ENCODE measurements around the gene GNAS. TPM values are rescaled to one million over a fixed set of nuclear protein-coding genes. Genes with fewer than 3 reads are reported as not detected.
"Not testable (repeated sequence)": the region's sequence is repeated elsewhere in the genome, so short reads cannot be mapped to it uniquely, and the experiment has no call there.

The GNAS gene
- total RNA-seq, 1 experiment from 2014 or later: 416 TPM

DNA sequence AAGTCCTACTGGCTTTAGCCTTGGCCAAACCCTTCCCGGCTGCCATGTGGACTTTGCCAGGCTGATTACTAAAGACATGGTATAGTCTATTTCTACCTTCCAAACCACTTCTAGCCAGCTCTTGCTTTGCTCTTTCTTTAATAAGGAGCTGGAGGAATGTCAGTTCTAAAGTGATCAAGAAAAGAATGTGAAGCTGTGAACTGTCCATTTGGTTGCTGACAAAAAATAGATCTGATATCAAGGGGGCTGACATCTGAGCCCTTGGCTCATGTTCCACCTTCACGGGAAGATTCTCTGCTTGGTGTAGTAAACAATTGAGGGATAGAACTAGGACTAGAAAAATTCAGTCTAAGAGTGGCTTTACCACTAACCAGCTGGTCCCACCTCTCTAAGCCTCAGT lies 24.4 kb upstream of the GNAS start:
- DNase-seq (ENCODE audit: low spot score): no peak

DNA sequence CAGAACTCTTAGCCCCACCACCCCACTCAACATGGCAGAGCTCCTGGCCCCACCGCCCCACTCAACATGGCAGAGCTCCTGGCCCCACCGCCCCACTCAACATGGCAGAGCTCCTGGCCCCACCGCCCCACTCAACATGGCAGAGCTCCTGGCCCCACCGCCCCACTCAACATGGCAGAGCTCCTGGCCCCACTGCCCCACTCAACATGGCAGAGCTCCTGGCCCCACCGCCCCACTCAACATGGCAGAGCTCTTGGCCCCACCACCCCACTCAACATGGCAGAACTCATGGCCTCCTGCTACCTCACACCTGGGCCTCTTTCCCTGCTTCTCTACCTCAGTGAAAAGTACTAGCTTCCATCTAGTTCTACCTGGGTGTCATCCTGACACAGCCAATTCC lies 23.7 kb upstream of the GNAS start:
- DNase-seq (ENCODE audit: low spot score): not testable (repeated sequence)

DNA sequence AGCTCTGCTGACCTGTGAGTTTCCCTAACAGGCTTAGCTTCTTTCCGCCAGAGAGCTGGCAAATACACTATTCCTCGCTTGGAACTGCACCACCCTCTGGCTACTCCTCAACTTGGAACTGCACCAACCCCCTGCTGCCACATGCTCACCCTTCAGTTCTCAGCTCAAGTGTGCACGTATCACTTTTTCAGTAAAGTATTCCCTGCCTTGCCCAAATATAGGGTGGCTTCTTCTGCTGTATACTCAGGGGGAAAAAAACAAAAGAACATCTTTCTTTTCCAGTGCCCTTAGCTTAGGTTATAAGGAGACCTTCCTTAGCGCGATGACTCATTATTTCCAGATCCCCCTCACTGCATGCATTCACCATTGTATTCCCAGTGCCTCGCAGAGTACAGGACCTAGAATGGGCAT lies 23.0 kb upstream of the GNAS start:
- no peak for DNase-seq (ENCODE audit: low spot score)

DNA sequence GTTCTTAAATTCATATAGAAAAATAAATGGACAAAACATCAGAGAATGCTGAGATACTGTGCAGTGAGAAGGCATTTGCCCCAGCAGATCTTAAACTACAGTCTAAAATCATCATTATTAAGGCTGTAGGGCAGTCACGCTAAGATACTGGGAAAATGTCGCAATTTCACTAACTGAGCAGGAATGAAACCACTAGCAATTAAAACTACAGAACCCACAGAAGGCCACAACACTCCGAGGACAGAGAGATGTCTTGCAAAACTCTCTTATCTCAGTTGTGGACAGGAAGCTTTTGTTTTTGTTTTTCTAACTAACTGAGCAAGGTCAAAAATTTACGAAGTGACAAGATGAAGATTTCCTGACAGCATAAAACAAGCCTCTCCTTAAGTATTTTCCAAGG lies 20.1 kb upstream of the GNAS start:
- DNase-seq (ENCODE audit: low spot score): peak; percentile 25

DNA sequence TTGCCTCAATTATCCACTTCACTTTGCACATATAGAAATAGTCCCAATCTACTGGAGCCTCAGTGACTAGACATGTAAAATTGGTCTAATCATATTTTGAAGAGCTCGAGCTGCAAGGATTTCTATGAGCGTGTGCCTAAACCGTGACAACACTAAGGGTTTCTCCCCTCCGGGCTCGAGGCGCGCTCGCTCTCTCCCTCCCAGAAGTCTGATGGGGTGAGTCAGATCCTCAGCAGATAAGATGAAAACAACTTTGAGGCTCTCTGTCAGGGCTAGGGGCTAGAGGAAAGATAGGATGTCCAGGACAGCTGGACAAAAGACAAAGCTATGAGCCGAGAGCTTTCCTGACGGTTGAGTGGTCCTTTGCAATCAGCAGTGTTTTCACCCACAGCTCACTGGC lies 18.6 kb upstream of the GNAS start:
- DNase-seq (ENCODE audit: low spot score): peak; percentile 42

DNA sequence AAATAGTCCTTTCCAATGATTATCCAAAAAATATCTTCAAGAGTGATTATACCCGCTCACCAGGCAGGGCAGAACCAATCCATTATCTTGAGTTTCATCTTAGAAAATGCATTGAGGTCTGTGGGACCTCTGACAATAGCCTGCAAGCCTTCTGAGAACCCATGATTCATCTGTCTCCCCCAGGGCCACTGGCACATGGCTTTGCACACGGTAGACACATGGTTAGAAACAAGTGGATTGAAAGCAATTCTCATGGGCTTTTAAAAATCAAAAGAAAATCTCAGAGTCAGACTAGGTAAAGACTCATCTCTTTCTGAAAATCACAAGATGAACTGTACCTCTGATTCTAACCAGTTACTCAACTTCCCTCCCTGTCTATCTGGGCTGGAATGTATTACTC lies 17.3 kb upstream of the GNAS start:
- no peak for DNase-seq (ENCODE audit: low spot score)

DNA sequence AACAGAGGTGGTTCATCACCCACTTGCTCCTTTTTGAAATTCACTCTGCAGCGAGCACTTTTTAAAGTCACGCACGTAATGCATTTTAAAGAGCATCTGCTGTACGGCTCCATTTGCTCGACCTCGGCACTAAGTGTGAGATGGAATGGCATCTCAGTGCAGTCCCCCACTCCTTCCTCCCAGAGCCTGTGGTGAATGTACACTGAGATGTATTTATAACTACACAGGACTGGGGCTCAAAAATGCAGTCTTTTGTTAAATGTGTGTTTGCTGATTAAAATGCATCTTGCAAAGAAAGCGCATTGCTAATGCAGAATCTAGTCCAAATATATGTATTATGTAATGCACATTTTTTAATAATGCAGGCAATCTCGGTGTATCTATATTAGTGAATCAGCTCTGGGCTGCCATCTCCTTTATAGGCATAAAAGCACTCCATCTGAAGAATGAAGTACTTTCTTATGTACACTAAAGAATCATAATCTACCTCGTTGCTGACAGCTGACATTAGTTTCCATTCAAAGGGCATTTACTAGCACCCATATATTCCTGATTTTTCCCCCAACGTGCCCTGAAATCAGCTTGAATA lies 15.8 kb upstream of the GNAS start:
- no peak for DNase-seq (ENCODE audit: low spot score)

DNA sequence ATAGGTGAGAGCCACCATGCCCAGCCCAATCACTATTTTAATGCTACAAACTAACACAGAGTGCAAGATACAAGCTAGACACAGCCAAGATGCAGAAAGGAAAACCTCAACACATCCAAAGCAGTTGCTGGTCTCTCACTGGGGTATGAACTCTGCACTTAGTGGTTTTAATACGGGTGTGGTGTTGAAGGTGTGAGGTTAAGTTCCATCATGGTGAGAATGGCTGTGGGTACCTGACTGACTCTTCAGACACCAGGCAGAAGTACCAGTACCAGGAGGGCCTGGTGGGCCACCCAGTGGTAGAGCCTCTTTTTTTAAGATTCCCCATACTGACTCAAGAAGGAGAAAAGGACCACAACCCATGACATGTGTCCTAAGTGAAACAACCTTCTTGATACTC lies 14.8 kb upstream of the GNAS start:
- no peak for DNase-seq (ENCODE audit: low spot score)

DNA sequence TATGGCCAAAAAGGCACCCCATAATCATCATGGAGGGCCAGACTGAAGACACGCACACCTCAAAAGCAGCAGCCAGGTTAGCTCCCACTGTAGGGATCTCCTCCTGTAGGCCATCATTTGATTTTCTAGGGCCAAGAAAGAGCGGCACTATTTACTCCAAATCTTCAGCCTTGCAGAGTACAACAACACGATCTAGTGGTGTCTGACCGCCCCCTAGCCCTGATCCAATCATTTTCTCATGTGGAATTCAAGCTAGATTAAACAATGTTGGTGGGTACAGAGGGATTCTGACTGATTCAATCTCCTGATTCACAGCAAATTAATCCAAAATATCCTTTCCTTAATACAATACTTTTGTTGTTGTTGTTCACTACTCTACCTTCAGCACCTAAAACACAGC lies 14.3 kb upstream of the GNAS start:
- DNase-seq (ENCODE audit: low spot score): no peak

DNA sequence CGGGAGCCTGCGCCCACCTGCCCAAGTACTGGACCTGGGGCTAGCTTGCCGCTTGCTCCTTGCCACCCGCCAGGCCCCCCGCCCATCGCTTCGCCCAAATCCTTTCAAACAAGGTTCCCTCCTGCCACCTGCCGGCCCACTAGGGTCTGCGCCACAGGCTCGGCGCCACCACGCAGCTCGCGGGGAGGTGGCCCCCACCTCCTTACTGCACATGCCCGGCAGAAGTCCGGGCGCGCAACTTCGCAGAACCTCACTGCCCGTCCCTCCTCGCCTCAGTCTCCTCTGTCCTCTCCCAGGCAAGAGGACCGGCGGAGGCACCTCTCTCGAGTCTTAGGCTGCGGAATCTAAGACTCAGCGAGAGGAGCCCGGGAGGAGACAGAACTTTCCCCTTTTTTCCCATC lies 13.0 kb upstream of the GNAS start:
- peak; percentile 37 for DNase-seq (ENCODE audit: low spot score)

DNA sequence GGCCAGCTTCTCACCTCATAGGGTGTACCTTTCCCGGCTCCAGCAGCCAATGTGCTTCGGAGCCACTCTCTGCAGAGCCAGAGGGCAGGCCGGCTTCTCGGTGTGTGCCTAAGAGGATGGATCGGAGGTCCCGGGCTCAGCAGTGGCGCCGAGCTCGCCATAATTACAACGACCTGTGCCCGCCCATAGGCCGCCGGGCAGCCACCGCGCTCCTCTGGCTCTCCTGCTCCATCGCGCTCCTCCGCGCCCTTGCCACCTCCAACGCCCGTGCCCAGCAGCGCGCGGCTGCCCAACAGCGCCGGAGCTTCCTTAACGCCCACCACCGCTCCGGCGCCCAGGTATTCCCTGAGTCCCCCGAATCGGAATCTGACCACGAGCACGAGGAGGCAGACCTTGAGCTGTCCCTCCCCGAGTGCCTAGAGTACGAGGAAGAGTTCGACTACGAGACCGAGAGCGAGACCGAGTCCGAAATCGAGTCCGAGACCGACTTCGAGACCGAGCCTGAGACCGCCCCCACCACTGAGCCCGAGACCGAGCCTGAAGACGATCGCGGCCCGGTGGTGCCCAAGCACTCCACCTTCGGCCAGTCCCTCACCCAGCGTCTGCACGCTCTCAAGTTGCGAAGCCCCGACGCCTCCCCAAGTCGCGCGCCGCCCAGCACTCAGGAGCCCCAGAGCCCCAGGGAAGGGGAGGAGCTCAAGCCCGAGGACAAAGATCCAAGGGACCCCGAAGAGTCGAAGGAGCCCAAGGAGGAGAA lies 12.3 kb upstream of the GNAS start:
- no peak for DNase-seq (ENCODE audit: low spot score)

DNA sequence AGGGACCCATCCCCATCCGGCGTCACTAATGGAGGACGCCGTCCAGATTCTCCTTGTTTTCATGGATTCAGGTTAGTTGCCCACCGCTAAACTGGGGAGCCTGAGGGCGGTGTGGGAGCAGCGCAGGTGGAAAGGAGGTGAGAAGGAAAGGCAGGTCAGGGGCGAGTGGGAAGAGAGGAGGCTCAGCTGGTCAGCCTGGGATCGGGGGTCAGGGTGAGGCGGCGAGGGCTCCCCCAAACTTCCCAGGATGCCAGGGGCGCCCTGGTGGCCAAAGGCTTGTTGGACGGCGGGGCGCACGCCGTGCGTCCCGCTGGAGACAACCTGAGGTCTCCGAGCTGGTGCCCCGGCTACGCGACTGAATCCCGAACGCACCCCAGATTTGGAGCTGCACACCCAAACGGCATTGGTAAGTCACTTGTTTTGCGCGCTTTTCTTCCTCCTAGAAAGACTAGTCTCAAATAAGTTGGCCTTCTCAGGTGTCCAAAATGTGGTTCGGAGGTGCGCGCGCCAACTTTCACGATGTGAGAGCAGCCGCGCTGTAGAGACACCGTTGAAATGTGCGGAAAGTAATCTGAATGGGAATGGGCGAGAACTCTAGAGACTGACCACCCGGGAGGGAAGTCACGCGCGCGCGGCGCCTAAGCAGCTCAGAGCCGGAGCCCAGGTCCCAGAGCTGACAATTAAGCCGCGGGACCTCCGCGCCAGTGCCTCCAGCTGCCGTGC lies 11.5 kb upstream of the GNAS start:
- no peak for DNase-seq (ENCODE audit: low spot score)

DNA sequence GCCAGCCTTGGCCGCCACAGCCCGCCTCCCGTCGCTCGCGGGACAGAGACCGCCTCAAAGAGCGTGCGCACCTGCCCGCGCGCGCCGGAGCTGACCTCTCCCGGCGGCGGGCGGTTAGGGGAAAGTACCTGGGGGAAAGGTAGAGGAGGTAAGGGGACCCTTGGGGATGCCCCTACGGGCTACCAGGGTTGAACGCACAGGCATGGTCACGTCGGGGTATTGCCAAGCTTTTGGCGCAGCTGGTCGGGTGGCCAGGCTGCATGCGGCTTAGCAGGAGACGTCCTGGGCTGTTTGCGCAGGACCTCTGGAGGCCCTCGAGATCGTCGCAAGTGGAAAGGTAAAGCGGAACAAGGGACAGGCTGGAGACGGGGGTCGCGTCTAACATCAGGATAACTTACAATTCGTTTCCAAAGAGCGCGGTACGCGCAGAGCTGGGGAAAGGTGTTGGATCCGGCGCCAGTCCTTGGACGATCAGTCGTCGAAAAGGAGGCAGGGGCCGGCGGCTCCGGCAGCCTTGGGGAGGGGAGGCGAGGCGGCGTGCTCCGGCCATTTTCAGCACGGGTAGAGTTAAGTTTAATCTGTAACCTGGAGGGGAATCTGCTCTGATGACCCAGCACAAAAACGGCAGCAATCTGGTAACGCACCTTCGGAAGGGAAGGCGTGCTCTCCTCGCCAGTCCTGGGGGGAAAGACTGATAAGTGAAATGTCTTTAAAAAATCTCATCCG lies 10.8 kb upstream of the GNAS start:
- no peak for DNase-seq (ENCODE audit: low spot score)

DNA sequence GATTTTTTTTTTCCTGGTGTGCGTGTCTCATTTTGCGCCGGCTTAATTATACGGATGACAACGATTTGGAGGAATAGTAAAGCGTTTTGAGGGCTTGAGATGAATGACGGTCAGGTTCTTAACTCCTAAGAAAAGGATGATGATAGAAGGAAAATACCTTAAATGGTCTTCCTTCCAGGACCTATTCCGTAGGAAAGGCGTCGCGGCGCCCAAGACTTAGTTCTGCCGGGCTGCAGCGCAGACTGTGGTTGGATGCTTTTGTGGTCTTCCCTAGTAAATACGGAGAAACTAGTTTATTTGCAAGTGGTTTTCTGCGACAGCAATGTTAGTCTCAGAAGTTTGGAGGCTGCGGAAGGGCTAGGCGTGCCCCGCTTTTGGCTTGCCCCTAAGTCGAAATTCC lies 10.2 kb upstream of the GNAS start:
- no peak for DNase-seq (ENCODE audit: low spot score)

DNA sequence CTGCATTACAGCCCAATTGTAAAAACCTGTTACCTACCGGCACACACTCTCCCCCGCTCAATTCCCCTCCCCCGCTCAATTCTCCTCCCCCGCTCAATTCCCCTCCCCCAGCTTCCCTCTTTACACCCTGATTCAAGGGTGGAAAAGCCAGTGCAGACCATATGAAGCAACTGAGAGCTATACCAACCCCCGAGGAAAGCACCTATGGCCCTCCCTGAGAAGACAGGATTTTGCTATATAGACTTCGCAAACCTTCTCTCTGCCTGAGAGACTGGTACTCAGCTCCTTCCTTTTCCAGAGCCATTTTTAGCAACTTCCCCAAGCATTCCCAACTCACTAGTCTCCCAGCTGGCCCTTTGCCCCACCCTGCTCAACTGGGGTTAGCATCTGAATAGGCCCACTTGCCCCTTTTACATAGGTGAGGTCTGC lies 9.4 kb upstream of the GNAS start:
- DNase-seq (ENCODE audit: low spot score): no peak

DNA sequence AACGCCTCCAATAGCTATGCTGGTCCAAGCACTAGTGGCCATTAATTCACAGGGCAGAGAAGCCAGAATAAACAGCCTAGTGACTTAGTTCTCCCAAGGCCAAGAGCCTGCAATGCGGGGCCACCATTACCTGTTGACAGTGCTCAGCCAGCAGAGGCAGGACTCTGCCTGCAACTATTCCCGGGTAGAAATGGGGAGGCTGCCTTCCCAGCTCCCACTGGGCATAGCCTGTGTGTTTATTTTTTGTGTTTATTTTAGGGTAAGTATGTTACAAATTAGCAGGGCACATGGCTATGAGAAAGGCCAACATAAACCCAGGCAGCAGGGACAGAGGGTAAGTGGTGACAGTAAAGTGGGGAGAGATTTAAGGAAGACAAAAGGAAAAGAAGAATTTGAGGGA lies 6.8 kb upstream of the GNAS start:
- DNase-seq (ENCODE audit: low spot score): no peak

DNA sequence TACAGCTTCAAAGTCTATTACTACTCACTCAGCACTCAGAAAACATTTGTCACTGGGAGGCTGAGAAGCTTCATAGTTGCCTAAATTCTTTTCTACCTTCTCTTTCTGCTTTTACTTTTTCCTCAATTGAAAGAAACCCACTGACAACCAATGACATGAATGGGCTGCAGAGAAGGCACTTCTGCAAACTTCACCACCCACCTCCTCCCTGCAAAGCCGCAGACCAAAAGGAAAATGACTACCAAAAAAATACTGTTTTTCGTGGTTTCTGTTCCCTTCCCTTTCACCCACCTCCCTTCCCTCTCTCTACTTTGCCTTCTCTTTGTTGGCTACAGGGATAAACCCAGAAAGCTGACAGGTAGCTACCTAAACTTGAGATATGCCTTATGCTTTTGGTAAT lies 5.1 kb upstream of the GNAS start:
- no peak for DNase-seq (ENCODE audit: low spot score)

DNA sequence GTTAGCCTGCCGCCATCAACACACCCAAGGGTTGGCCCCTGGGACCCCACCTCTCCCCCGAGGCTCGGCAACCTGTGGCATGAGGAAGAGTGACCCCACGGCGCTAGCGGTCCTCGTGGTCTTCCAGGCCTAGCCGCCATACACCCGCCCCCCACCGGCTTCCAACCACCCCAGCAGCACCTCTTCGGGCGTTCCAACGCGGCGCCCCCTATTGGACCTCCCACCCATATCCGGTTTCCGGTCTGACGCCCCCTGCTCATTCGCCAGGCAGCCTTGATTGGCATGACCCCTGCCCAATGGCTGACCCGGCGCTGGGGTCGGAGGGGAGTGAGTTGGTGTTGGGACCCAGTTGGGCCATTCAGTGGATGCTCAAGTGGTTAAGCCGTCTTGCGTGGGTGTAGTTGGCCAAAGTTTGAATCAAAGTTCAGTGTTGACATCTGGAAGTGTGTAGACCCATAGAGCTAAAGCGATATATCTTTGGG lies 1.8 kb upstream of the GNAS start, which contains the start of gene GNAS-AS1:
Gene GNAS-AS1, minus strand, starts transcription at position 210 of the 482 bp plus-strand sequence.
- peak; percentile 28 for DNase-seq (ENCODE audit: low spot score)

DNA sequence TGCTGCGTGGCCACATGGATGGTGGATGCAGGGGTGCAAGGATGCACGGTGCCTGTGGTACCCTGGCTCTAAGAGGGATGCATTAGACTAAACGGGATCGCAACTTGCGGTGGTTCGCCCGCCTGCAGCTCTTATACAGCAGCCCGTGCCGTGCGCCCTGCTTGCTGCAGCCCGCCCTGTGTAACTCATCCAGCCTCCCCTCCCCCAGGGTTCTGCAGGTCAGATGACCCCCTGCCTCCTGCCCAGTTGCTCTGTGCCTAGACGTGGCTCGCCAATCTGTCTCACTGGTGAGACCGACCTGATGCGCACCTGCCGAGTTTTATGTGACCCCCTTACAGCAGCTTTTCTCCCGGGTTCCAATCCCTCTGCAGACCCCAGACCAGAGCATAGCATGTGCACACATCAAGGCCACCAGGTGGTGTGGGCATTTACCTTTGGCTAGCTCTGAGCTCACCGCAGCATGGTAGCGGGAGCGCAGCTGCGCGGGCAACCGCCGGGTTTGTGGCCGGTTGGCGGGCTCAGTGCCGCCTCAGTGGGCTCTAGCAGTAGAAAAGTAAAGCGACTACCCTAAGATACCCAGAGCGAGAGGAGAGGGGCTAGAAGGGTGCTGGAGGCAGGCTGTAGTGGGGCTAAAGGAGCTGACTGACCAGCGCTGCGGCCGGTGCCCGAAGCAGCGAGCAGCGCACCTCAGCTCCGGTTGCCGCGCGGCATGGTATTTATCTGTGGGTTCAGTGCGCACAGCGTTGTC lies 1.1 kb upstream of the GNAS start:
- no peak for DNase-seq (ENCODE audit: low spot score)

DNA sequence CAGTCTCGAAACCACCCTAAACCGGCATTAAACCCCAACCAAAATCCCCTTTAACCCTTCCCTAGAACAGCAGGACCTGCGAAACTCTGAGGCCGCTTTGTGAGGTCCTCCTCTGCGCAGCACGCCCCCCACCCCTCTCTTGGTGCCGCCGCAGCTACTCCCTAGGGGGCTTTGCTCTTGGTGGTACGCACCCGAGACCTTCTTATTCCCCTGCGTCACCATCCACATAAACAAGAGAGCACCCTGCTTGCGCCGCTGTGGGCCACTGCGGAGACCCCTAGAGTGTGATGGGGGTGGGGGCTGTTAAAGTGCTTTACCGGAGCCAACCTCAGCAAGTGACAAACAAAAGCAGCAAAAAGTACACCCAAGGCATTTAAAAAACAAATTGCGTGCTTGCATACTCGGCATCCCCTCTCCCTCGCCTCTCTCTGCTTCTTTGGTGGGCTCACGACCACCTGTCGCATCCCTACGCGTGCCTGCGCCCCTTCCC lies 502 bp upstream of the GNAS start:
- no peak for DNase-seq (ENCODE audit: low spot score)

DNA sequence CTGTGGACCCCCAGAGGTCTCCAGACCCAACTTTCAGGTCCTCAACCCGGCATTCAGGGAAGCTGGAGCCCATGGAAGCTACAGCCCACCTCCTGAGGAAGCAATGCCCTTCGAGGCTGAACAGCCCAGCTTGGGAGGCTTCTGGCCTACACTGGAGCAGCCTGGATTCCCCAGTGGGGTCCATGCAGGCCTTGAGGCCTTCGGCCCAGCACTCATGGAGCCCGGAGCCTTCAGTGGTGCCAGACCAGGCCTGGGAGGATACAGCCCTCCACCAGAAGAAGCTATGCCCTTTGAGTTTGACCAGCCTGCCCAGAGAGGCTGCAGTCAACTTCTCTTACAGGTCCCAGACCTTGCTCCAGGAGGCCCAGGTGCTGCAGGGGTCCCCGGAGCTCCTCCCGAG lies 950 bp downstream of the GNAS start:
- DNase-seq (ENCODE audit: low spot score): no peak
